GM21528 (cell line): ENCODE results near the gene ATN1.
A peak's percentile ranks its signal among the peaks of the same experiment; 100 is the strongest.
"Not testable (repeated sequence)": the region's sequence is repeated elsewhere in the genome, so short reads cannot be mapped to it uniquely, and the experiment has no call there.

Experiments used
- ATAC-seq: cut with Tn5 transposase; IDR thresholded peaks from one replicate; pipeline ENCODE4 v1.9.1; 2021; ENCODE audit warnings: mild to moderate bottlenecking, moderate library complexity; ENCODE audit not compliant: unreplicated experiment, low FRiP score

The ATN1 gene

GRCh38 chr12:6902448-6902847 is 25.3 kb upstream of the ATN1 start:
- no peak for ATAC-seq

GRCh38 chr12:6903722-6904121 is 24.0 kb upstream of the ATN1 start:
- ATAC-seq, result no peak

- peak; percentile 89 for ATAC-seq
Measured at GRCh38 chr12:6904280-6905276, 23.2 kb upstream of the ATN1 start, which contains the start of gene LRRC23. Gene LRRC23, plus strand, starts transcription at chr12:6904822. Its CDS starts 812 bp downstream, at chr12:6905634.

GRCh38 chr12:6905414-6906040 is 22.2 kb upstream of the ATN1 start:
- ATAC-seq, result no peak

GRCh38 chr12:6908141-6908540 is 19.6 kb upstream of the ATN1 start:
- not testable (repeated sequence) for ATAC-seq

GRCh38 chr12:6909421-6910145 is 18.2 kb upstream of the ATN1 start:
- ATAC-seq, result no peak

GRCh38 chr12:6912164-6912935 is 15.4 kb upstream of the ATN1 start:
- no peak for ATAC-seq

GRCh38 chr12:6914246-6914946 is 13.4 kb upstream of the ATN1 start, which contains the start of gene ENO2:
Gene ENO2, plus strand, starts transcription at chr12:6914580. Its CDS starts 1,253 bp downstream, at chr12:6915833.
- peak; percentile 58 for ATAC-seq

- ATAC-seq, result peak; percentile 6
Measured at GRCh38 chr12:6914947-6915788, 12.6 kb upstream of the ATN1 start.

GRCh38 chr12:6915789-6916285 is 11.9 kb upstream of the ATN1 start:
- no peak for ATAC-seq

- no peak for ATAC-seq
Measured at GRCh38 chr12:6916426-6917200, 11.1 kb upstream of the ATN1 start.

GRCh38 chr12:6917491-6918231 is 10.1 kb upstream of the ATN1 start:
- no peak for ATAC-seq

GRCh38 chr12:6919588-6919987 is 8.2 kb upstream of the ATN1 start:
- ATAC-seq, result no peak

- ATAC-seq, result no peak
Measured at GRCh38 chr12:6921539-6921938, 6.2 kb upstream of the ATN1 start.

GRCh38 chr12:6921996-6922946 is 5.5 kb upstream of the ATN1 start:
- no peak for ATAC-seq
